ENCODE measurements around the gene PKD2L1.

DNA sequence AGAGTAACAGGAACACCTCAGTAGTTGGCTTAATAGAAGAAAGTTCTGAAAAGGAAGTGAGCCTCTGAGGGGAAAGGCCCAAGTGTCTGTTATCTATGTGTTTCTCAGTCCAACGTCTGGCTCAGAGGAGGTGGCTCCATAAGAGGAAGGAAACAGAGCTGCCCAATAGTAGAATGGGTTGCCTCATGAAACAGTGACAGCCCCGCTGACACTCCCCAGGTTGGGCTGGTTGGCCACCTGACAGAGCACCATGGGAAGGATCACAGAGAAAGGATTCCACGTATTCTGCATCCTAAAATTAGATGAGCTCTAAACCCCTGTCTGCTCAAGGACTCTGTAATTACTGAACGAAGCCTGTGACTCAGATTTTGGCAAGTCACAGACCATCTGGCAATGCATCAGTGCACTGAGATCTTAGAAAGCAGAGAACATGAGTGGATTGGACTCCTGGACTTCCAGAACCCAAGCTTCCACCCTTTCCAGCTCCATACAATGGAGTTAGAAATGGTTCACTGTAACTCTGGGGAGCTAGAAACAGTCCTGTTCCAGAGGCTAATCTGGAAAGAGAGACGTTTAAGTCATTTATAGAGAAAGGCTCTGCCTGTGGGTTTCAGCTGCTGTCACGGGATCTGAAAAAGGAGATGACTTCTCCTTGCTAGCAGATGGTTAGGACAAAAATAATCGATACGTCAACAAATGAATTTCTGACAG lies 2.9 kb downstream of the PKD2L1 start:
- TF ChIP-seq REST (IDR thresholded peaks at IDR 0.05; ENCODE audit: insufficient read depth in 1 of 2, low read depth in 2 of 2, low read length in 2 of 2) (no peak), POLR2AphosphoS5 (IDR thresholded peaks at IDR 0.05; ENCODE audit: low read depth, low read length) (no peak), FOXP2 (optimal IDR thresholded peaks at IDR 0.05; ENCODE audit: borderline replicate concordance, extremely low read depth, extremely low read length, insufficient read depth) (no peak)

Data from PFSK-1 (cell line).